ENCODE results near the gene ANKRD34A.

ANKRD34A gene

DNA sequence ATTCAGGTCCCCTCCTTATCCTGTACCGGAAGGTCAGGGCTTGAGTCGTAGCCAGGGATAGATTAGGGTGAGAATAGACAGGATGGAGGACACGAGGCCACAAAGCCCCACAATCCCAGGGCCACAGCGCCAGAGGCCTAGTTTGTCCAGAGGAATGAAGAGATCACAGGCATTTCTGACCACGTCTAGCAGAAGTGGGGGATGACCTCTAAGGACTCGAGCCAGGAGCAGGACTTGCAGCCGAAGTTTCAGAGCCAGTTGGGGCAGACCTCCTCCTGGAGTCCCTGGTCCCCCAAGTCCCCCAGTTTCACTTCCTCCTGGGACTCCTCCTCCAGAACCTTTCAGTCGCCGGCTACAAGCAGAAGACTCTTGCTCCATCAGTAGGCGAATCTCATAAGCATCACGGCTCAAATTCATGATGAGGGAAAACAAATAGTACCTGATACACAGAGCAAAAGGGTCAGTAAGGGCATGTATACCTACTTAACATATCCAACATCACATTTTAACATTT is 52.2 kb downstream of the ANKRD34A start:
- no peaks in the 10 kb centered on the region for H3K4me1 ChIP-seq (ENCODE audit: control insufficient read depth, insufficient read depth, low read length)
- H3K36me3 ChIP-seq (ENCODE audit: control insufficient read depth in 2 of 2, insufficient read depth in 1 of 2, low read length in 2 of 2) = peaks cover 5 to 45% of the 10 kb centered on the region in 2 experiments; a peak in 2 of 3 replicates
- no peak overlapping the region for H3K4me3 ChIP-seq (ENCODE audit: low read depth, low read length)
- CTCF ChIA-PET = interaction anchor here (5.2 to 10.0 kb wide), 2 partner anchors 21 to 67 kb away, joined by 47 to 222 read pairs; partner anchors contain the start of genes ANKRD35 and NUDT17
- H3K27ac ChIP-seq (ENCODE audit: extremely low read depth, low read depth, low read length) = no peak overlapping the region
- POLR2A ChIA-PET = no interaction called here
- TF ChIP-seq RBAK (tag by site-specific recombination; IDR thresholded peaks at IDR 0.05) = no peak
- H3K9me3 ChIP-seq (ENCODE audit: control insufficient read depth, insufficient read depth, low read depth, low read length) = no peaks in the 10 kb centered on the region
